Upper lobe of left lung (tissue), 6 donors: Measurements from ENCODE around the gene HSD11B2. TPM values are rescaled to one million over a fixed set of nuclear protein-coding genes. Genes with fewer than 3 reads are reported as not detected.
A peak's percentile ranks its signal among the peaks of the same experiment; 100 is the strongest.

ENCODE experiments used
- ATAC-seq, 2 donors: fragments of 200-7000 bp; cut with Tn5 transposase; one replicate each; pipeline ENCODE4 v1.9.1; 2022; ENCODE audit warnings: mild to moderate bottlenecking in 2 of 2, moderate library complexity in 2 of 2; ENCODE audit not compliant: low FRiP score in 2 of 2
- DNase-seq, 2 donors: peaks; one replicate each; pipeline ENCODE4 v3.0.0-alpha.2; 2019 to 2020
- H3K27ac ChIP-seq, 4 donors: fragments of 200-600 bp; sonication (generic); one replicate each; pipeline ENCODE4 v1.5.1; 2016 to 2019
- H3K27me3 ChIP-seq, 4 donors: fragments of 200-600 bp; sonication (generic); one replicate each; pipeline ENCODE4 v1.5.1; 2017 to 2019
- H3K36me3 ChIP-seq, 4 donors: fragments of 200-600 bp; sonication (generic); one replicate each; pipeline ENCODE4 v1.5.1; 2016 to 2019
- H3K4me1 ChIP-seq, 4 donors: fragments of 200-600 bp; sonication (generic); one replicate each; pipeline ENCODE4 v1.5.1; 2018 to 2019
- H3K4me3 ChIP-seq, 4 donors: fragments of 200-600 bp; sonication (generic); one replicate each; pipeline ENCODE4 v1.5.1; 2017 to 2019; ENCODE audit warnings: mild to moderate bottlenecking in 2 of 4, moderate library complexity in 1 of 4
- H3K9me3 ChIP-seq, 4 donors: fragments of 200-600 bp; sonication (generic); one replicate each; pipeline ENCODE4 v1.5.1; 2018 to 2019
- EP300 ChIP-seq, 4 donors: sonication (generic); formaldehyde crosslinking; IDR thresholded peaks; one replicate each; pipeline ENCODE4 v1.5.1; 2017; ENCODE audit warnings: antibody characterized with exemption in 4 of 4, control low read depth in 2 of 4
- POLR2A ChIP-seq, 4 donors: fragments of 450-650 bp; IDR thresholded peaks; one replicate each; pipeline ENCODE4 v1.5.1; 2016 to 2017; ENCODE audit warnings: antibody characterized with exemption in 4 of 4, mild to moderate bottlenecking in 2 of 4
- POLR2AphosphoS5 ChIP-seq, 2 donors: sonication (generic); formaldehyde crosslinking; IDR thresholded peaks; one replicate each; pipeline ENCODE4 v1.5.1; 2017; ENCODE audit warnings: antibody characterized with exemption in 2 of 2
- WGBS, 2 donors: methylation state at CpG; one replicate each; pipeline ENCODE4 v1.1.5; 2017 to 2018; 5-methylcytosine and 5-hydroxymethylcytosine counted together
- total RNA-seq, 6 donors: library from RNA; depleted of rRNA in 4 of 6; stranded (reverse); fragments of >200 nt in 4 of 6; gene quantifications; one replicate each; pipeline versions ENCODE4 v1.1.0 to v1.2.1, GENCODE V29; 2016 to 2021
- TF ChIP-seq, protein P1 (sequence below), 6 experiments: fragments of 450-650 bp in 4 of 6; fragments of 200-600 bp in 2 of 6; sonication (generic) in 2 of 6; IDR thresholded peaks; one replicate each; pipeline ENCODE4 v1.5.1; 2016 to 2019; ENCODE audit warnings: antibody characterized with exemption in 6 of 6
- donor health status: DM: no; HTN: no; CAD: no; lungs with moderate emphysema.
- donor health status: DM: no; HTN: yes; CAD: no; lungs with severe emphysema.

Gene HSD11B2
- total RNA-seq, 6 donors from 2014 or later = 0.78 to 5.0 (median 1.6) TPM

DNA sequence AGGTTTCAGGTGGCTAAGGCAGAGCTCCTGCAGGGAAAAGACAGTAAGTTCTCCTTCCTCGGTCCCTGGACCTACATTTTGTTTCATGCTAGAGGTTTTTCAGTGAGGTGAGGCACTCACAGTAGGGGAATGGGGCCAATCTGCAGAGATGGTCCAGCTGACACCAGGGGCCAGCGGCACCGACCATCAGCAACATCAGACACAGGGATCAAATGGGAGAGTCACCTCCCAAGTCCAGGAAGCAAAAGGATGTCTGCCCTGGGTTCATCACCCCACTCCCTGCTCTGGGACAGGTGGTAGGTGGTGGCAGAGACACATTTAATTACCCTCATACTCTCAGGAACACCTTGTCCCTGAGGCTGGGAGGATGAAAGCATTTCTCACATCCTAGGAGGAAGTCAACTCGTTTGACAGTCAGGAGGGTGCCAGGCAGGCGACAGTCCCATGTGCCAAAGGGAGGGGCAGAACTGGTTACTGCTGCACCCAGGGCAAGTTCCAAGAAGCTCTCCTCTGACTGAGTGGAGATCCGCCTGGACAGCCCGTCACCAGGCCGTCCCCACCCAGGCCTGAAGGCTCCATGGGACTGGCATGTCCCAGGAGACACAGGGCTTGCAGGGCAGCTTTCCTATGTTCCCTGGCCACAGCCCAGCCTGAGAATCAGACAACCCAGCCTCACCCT, 30.8 kb downstream of the HSD11B2 start:
- Histone ChIP-seq H3K4me3 (no peak overlapping the region), H3K36me3 (peaks cover 0 to 11% (median 0%) of the 10 kb centered on the region in 4 donors), H3K27ac (peak overlapping the region in 2 of 4 donors; percentile 85 to 88), H3K27me3 (no peaks in the 10 kb centered on the region), H3K9me3 (no peaks in the 10 kb centered on the region), H3K4me1 (peaks cover 64 to 99% (median 78%) of the 10 kb centered on the region in 4 donors)
- TF ChIP-seq POLR2A (IDR thresholded peaks at IDR 0.05) = peak in 1 of 4 donors; percentile 29
- TF ChIP-seq POLR2AphosphoS5 (IDR thresholded peaks at IDR 0.05) = peak; percentile 57 to 73
- TF ChIP-seq, protein P1, sequence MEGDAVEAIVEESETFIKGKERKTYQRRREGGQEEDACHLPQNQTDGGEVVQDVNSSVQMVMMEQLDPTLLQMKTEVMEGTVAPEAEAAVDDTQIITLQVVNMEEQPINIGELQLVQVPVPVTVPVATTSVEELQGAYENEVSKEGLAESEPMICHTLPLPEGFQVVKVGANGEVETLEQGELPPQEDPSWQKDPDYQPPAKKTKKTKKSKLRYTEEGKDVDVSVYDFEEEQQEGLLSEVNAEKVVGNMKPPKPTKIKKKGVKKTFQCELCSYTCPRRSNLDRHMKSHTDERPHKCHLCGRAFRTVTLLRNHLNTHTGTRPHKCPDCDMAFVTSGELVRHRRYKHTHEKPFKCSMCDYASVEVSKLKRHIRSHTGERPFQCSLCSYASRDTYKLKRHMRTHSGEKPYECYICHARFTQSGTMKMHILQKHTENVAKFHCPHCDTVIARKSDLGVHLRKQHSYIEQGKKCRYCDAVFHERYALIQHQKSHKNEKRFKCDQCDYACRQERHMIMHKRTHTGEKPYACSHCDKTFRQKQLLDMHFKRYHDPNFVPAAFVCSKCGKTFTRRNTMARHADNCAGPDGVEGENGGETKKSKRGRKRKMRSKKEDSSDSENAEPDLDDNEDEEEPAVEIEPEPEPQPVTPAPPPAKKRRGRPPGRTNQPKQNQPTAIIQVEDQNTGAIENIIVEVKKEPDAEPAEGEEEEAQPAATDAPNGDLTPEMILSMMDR (IDR thresholded peaks at IDR 0.05) = no peak
- peak; percentile 56 to 95 (median 86) for TF ChIP-seq EP300 (IDR thresholded peaks at IDR 0.05)
- ATAC-seq (peak in 1 of 2 donors; percentile 65), DNase-seq (peak in 1 of 2 donors; percentile 89)
- WGBS, 2 donors = 54 to 68% methylated on average over 5 to 8 of the region's 8 CpGs

DNA sequence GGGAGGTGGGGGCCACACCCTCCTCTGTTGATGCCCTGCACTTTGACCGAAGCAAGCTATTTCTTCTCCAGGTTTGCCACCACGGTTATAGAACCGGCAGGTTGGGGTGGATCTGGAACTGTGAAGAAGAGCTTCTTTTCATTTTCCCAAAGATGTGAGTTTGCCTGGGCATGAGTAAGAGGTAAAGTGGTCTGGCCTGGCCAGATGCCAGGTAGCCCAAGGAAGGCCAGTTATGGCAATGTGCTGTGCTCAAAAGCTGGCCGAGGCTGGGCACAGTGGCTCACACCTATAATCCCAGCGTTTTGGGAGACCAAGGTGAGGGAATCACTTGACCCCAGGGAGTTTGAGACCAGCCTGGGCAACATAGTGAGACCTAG, 31.3 kb downstream of the HSD11B2 start:
- no peaks in the 10 kb centered on the region for H3K9me3 ChIP-seq
- ATAC-seq = no peak
- H3K4me1 ChIP-seq = peaks cover 60 to 98% (median 73%) of the 10 kb centered on the region in 4 donors
- DNase-seq = no peak
- peak overlapping the region in 2 of 4 donors; percentile 1 to 88 for H3K27ac ChIP-seq
- H3K4me3 ChIP-seq = no peak overlapping the region
- TF ChIP-seq POLR2AphosphoS5 (IDR thresholded peaks at IDR 0.05) (no peak), POLR2A (IDR thresholded peaks at IDR 0.05) (no peak), EP300 (IDR thresholded peaks at IDR 0.05) (no peak)
- TF ChIP-seq, protein P1 (IDR thresholded peaks at IDR 0.05) = no peak
- peaks cover 0 to 11% (median 0%) of the 10 kb centered on the region in 4 donors for H3K36me3 ChIP-seq
- 79 to 91% methylated on average over 5 of the region's 5 CpGs for WGBS, 2 donors
- H3K27me3 ChIP-seq = no peaks in the 10 kb centered on the region

- no peak for DNase-seq
- Histone ChIP-seq H3K36me3 (peaks cover 0 to 11% (median 0%) of the 10 kb centered on the region in 4 donors), H3K27ac (no peak overlapping the region)
These were observed 32.1 kb downstream of the HSD11B2 start for GRCh38 chr16:67463059-67463458.

DNA sequence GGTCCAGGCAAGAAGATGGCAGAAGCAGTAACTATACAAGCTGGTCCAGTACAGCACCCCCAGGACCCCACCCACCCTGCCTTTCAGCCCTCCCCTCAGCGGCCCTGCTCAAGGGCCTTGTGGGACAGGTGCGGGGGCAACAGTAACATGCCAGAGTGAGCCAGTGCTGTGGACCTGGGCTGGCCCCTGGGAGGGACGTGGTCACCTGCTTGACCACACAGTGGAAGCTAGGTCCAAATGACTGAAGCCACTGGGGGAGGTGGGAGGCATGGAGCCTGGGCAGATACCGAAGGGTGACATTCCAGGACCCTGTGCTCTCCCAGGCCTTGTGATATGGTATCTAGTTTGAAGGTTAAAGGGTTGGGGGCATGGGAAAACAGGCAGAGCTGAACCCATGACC, 32.8 kb downstream of the HSD11B2 start:
- no peak overlapping the region for H3K27ac ChIP-seq
- H3K9me3 ChIP-seq = no peaks in the 10 kb centered on the region
- DNase-seq (no peak), ATAC-seq (no peak)
- no peak for TF ChIP-seq POLR2A (IDR thresholded peaks at IDR 0.05)
- H3K27me3 ChIP-seq = no peaks in the 10 kb centered on the region
- H3K36me3 ChIP-seq = peaks cover 0 to 11% (median 0%) of the 10 kb centered on the region in 4 donors
- WGBS, 2 donors = 89 to 92% methylated on average over 3 to 4 of the region's 4 CpGs
- H3K4me1 ChIP-seq = peaks cover 50 to 98% (median 68%) of the 10 kb centered on the region in 4 donors
- H3K4me3 ChIP-seq = no peak overlapping the region

More at GRCh38 chr16:67463059-67463458, 32.1 kb downstream of the HSD11B2 start:
- no peaks in the 10 kb centered on the region for H3K27me3 ChIP-seq
- H3K4me3 ChIP-seq = no peak overlapping the region
- WGBS, 2 donors = 85 to 88% methylated on average over 5 of the region's 5 CpGs
- no peak for ATAC-seq
- H3K9me3 ChIP-seq = no peaks in the 10 kb centered on the region
- no peak for TF ChIP-seq POLR2A (IDR thresholded peaks at IDR 0.05)
- no peak for TF ChIP-seq POLR2AphosphoS5 (IDR thresholded peaks at IDR 0.05)
- TF ChIP-seq, protein P1 (IDR thresholded peaks at IDR 0.05) = no peak
- no peak for TF ChIP-seq EP300 (IDR thresholded peaks at IDR 0.05)
- peaks cover 56 to 98% (median 70%) of the 10 kb centered on the region in 4 donors for H3K4me1 ChIP-seq

- no peak overlapping the region for H3K27ac ChIP-seq
- WGBS, 2 donors = 80 to 96% methylated on average over 1 to 2 of the region's 2 CpGs
- no peaks in the 10 kb centered on the region for H3K27me3 ChIP-seq
- no peak overlapping the region for H3K4me3 ChIP-seq
- peaks cover 0 to 11% (median 0%) of the 10 kb centered on the region in 4 donors for H3K36me3 ChIP-seq
- H3K4me1 ChIP-seq = peaks cover 46 to 98% (median 67%) of the 10 kb centered on the region in 4 donors
- DNase-seq = no peak
- TF ChIP-seq POLR2AphosphoS5 (IDR thresholded peaks at IDR 0.05) (no peak), POLR2A (IDR thresholded peaks at IDR 0.05) (no peak), EP300 (IDR thresholded peaks at IDR 0.05) (no peak)
- TF ChIP-seq, protein P1 (IDR thresholded peaks at IDR 0.05) = no peak
- no peaks in the 10 kb centered on the region for H3K9me3 ChIP-seq
- ATAC-seq = no peak
These were observed 33.6 kb downstream of the HSD11B2 start for GRCh38 chr16:67464565-67464964.
